Subcutaneous adipose tissue (tissue), 4 donors: ENCODE results near the gene PWWP2B. TPM values are rescaled to one million over a fixed set of nuclear protein-coding genes. Genes with fewer than 3 reads are reported as not detected.

Experiments used
- CTCF ChIP-seq: fragments of 450-650 bp; IDR thresholded peaks from one replicate; pipeline ENCODE4 v1.5.1; 2016; ENCODE audit warnings: low read depth, mild to moderate bottlenecking, control low read depth, antibody characterized with exemption, moderate library complexity
- total RNA-seq, 4 donors: library from RNA; depleted of rRNA; stranded (reverse); fragments of >200 nt; gene quantifications; one replicate each; pipeline ENCODE4 v1.1.0, GENCODE V29; 2016

Gene PWWP2B
- total RNA-seq, 4 donors from 2014 or later: 9.0 to 24.9 (median 9.6) TPM

GRCh38 chr10:132394936-132395703 is 1.9 kb upstream of the PWWP2B start:
- no peak for TF ChIP-seq CTCF

GRCh38 chr10:132395704-132396493 is 1.1 kb upstream of the PWWP2B start:
- no peak for TF ChIP-seq CTCF

GRCh38 chr10:132396494-132397035 is 435 bp upstream of the PWWP2B start:
- no peak for TF ChIP-seq CTCF

- no peak for TF ChIP-seq CTCF
These were observed 918 bp downstream of the PWWP2B start for GRCh38 chr10:132397671-132398565.

GRCh38 chr10:132398566-132398991 is 1.6 kb downstream of the PWWP2B start:
- TF ChIP-seq CTCF: no peak

GRCh38 chr10:132399117-132400035 is 2.4 kb downstream of the PWWP2B start:
- TF ChIP-seq CTCF: no peak
